MCF 10A (cell line): Measurements from ENCODE around the gene SRP9. TPM values are rescaled to one million over a fixed set of nuclear protein-coding genes. Genes with fewer than 3 reads are reported as not detected.
A peak's percentile ranks its signal among the peaks of the same experiment; 100 is the strongest.

Experiments used
- BruUV-seq: library from RNA; stranded (reverse); fragments of 400-500 nt; replicated peaks from 2 replicates; lab custom pipeline; 2021; lab: Mats Ljungman, UMichigan
- CTCF ChIA-PET: fragments of 300-600 bp; sonication (Branson Sonifier 250); formaldehyde crosslinking; extraction: SDS; loops from one replicate; lab custom pipeline; 2021; ENCODE audit warnings: antibody characterized with exemption, inconsistent platforms; lab: Yijun Ruan, JAX
- POLR2A ChIA-PET: fragments of 300-600, 350-650 bp; sonication (Branson Sonifier 250); formaldehyde crosslinking; extraction: SDS; loops from one replicate; lab custom pipeline; 2020; ENCODE audit warnings: antibody characterized with exemption, inconsistent platforms; lab: Yijun Ruan, JAX
- DNase-seq: peaks from one replicate; pipeline ENCODE4 v3.0.0-alpha.2; 2018; ENCODE audit not compliant: unreplicated experiment
- H3K27ac Mint-ChIP-seq: one replicate; pipeline ENCODE4 v1.8.0; 2022; ENCODE audit warnings: mild to moderate bottlenecking, low read depth, mixed read lengths; ENCODE audit not compliant: unreplicated experiment
- H3K27me3 Mint-ChIP-seq: one replicate; pipeline ENCODE4 v1.8.0; 2022; ENCODE audit warnings: mixed read lengths; ENCODE audit not compliant: insufficient read depth, unreplicated experiment
- H3K36me3 Mint-ChIP-seq: one replicate; pipeline ENCODE4 v1.8.0; 2022; ENCODE audit warnings: mild to moderate bottlenecking, moderate library complexity, mixed read lengths; ENCODE audit not compliant: insufficient read depth, unreplicated experiment
- H3K4me1 Mint-ChIP-seq: one replicate; pipeline ENCODE4 v1.8.0; 2022; ENCODE audit warnings: mixed read lengths; ENCODE audit not compliant: insufficient read depth, unreplicated experiment
- H3K4me3 Mint-ChIP-seq: one replicate; pipeline ENCODE4 v1.8.0; 2022; ENCODE audit warnings: mild to moderate bottlenecking, moderate library complexity, mixed read lengths; ENCODE audit not compliant: unreplicated experiment
- H3K9me3 Mint-ChIP-seq: one replicate; pipeline ENCODE4 v1.8.0; 2022; ENCODE audit warnings: mixed read lengths; ENCODE audit not compliant: unreplicated experiment
- intact Hi-C: fragments of 100-400 bp; cut with micrococcal nuclease; formaldehyde crosslinking; loops from 2 replicates; pipeline ENCODE4 v1.14.1; 2022
- total RNA-seq: library from RNA; stranded (reverse); gene quantifications from 2 replicates; pipeline ENCODE4 v1.2.3, GENCODE V29; 2022
- TF ChIP-seq, protein P1 (sequence below): fragments of 200-600 bp; IDR thresholded peaks from one replicate; pipeline ENCODE4 v1.8.0; 2022; ENCODE audit warnings: antibody characterized with exemption, mild to moderate bottlenecking; ENCODE audit not compliant: unreplicated experiment

The SRP9 gene
- total RNA-seq, 1 experiment from 2014 or later, result 417 TPM

DNA sequence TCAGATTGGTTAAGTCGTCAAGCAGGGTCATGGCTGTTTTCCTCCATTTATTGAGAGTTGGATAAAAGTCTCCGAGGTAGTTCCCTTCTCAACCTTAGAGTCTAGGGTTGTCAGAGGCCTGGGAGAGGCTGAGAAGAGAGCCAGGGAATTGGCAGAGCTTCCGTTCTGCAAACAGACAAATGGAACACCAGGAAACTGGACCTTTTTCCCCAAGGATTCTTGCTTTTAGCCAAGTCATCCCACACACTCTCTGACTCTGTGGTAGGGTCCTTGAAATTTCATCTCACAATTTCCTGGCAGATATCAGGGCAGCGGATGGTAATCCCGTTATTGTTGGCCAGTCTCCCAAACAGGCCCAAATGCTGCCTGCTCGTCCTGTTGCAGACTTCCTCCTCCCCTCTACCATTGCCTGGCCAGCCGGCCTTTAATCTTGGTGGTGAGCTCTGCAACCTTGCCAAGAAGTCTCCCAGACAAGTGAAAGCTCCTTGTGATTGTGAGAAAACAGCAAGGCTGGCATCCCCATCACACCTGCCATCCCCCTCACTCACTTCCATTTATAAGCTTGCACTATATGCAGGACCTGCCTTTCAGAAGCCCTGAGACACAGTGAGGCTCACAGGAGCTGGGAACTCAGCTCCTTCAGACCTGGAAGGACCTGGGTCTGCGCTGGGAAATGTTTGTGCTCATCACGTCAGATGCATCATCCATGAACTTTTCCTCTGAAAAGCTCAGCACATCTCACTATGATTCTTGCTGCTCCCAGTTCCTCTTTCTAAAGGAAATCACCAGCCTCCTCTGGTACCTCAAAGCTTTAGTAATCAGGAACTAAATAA lies 13.7 kb upstream of the SRP9 start:
- H3K4me3 Mint-ChIP-seq, result no peak overlapping the region

DNA sequence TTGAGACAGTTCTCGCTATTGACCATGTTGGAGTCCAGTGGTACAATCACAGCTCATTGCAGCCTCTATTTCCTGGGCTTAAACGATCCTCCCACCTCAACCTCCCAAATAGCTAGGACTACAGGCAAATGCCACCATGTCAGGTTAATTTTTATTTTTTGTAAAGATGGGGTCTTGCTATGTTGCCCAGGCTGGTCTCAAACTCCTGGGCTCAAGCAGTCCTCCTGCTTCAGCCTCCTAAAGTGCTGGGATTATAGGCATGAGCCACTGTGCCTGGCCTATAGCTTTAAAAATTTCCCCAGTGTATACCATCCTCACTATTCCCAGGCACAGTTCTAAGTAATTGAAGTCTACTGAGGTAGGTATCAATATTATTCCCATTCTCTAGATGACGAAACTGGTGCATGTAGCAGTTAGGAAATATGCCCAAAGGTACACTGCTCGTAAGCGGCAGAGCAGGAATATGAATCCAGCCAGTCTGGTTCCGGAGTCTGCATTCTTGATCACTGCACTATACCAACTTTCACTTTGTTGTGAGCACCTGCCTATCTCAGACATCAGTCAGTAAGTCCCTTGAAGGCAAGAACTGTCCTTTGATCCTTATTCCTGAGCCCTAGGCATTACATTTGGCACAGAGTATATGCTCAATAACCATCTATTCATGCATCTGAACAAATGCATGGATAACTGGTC lies 11.5 kb upstream of the SRP9 start:
- Mint-ChIP-seq H3K4me1 (peaks cover 38% of the 10 kb centered on the region), H3K27ac (peak overlapping the region; percentile 78), H3K27me3 (no peaks in the 10 kb centered on the region), H3K36me3 (no peaks in the 10 kb centered on the region), H3K9me3 (no peaks in the 10 kb centered on the region), H3K4me3 (no peak overlapping the region)
- CTCF ChIA-PET, result interaction anchor here (0.6 to 19.3 kb wide), 16 partner anchors 9 to 286 kb away, joined by 3 to 712 read pairs (median 6); partner anchors contain the start of genes SRP9 and TMEM63A
- no peak for DNase-seq
- intact Hi-C loops, result no loop called here
- no TSS peak for BruUV-seq
- POLR2A ChIA-PET, result interaction anchor here (1.0 to 14.5 kb wide), 11 partner anchors 12 to 305 kb away, joined by 3 to 230 read pairs (median 14); partner anchors contain the start of genes ENAH, SRP9 and TMEM63A
- TF ChIP-seq, protein P1, sequence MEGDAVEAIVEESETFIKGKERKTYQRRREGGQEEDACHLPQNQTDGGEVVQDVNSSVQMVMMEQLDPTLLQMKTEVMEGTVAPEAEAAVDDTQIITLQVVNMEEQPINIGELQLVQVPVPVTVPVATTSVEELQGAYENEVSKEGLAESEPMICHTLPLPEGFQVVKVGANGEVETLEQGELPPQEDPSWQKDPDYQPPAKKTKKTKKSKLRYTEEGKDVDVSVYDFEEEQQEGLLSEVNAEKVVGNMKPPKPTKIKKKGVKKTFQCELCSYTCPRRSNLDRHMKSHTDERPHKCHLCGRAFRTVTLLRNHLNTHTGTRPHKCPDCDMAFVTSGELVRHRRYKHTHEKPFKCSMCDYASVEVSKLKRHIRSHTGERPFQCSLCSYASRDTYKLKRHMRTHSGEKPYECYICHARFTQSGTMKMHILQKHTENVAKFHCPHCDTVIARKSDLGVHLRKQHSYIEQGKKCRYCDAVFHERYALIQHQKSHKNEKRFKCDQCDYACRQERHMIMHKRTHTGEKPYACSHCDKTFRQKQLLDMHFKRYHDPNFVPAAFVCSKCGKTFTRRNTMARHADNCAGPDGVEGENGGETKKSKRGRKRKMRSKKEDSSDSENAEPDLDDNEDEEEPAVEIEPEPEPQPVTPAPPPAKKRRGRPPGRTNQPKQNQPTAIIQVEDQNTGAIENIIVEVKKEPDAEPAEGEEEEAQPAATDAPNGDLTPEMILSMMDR, result no peak

More for the DNA sequence above, 13.7 kb upstream of the SRP9 start:
- DNase-seq, result peak; percentile 92
- peaks cover 38% of the 10 kb centered on the region for H3K4me1 Mint-ChIP-seq
- peak overlapping the region; percentile 20 for H3K27ac Mint-ChIP-seq
- no peaks in the 10 kb centered on the region for H3K9me3 Mint-ChIP-seq
- H3K27me3 Mint-ChIP-seq, result no peaks in the 10 kb centered on the region
- no TSS peak for BruUV-seq
- H3K36me3 Mint-ChIP-seq, result no peaks in the 10 kb centered on the region
- TF ChIP-seq, protein P1, result no peak
- intact Hi-C loops, result no loop called here
- ChIA-PET POLR2A (interaction anchor here (0.6 to 14.5 kb wide), 16 partner anchors 9 to 718 kb away, joined by 3 to 230 read pairs (median 5); partner anchors contain the start of genes ENAH and SRP9), CTCF (interaction anchor here (0.6 to 19.3 kb wide), 13 partner anchors 9 to 283 kb away, joined by 3 to 712 read pairs (median 7); partner anchors contain the start of gene SRP9)

DNA sequence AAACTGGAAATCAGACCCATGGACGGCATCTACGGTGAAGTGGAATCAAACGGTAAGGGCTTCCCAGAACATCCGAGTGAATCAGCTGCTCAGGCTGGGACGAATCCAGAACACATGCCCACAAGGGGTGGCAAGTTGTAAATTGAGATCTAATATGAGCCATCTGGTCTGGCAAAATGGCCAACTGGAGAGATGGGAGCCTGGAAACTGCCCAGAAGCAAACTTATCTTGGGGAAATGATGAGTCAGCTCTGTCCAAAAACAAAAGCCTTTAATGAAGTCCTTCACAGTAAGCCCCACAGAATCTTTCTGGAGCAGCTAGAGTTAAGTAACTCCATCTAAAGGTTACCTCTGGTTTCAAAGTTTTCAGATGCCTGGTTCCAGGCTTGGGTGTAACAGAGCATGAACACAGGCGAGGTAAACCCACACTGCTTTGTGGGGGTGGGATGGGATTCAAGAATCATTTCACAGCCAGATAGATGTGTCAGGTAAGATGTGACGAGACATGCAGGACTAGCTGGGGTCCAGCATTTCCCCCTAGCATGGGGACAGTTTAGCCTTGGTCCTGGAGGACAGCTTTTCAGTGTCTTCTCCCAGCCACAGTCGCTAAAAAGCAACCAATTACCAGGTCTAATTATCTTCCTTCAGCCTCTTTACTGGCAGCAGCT lies 10.5 kb upstream of the SRP9 start:
- peak overlapping the region; percentile 78 for H3K27ac Mint-ChIP-seq
- intact Hi-C loops, result no loop called here
- ChIA-PET POLR2A (interaction anchor here (0.5 to 14.5 kb wide), 25 partner anchors 9 to 1437 kb away, joined by 3 to 230 read pairs (median 5); partner anchors contain the start of genes ENAH, NVL, SRP9 and TMEM63A), CTCF (interaction anchor here (0.6 to 19.3 kb wide), 26 partner anchors 10 to 287 kb away, joined by 3 to 712 read pairs (median 5); partner anchors contain the start of gene SRP9)
- no TSS peak for BruUV-seq
- TF ChIP-seq, protein P1, result no peak
- H3K9me3 Mint-ChIP-seq, result no peaks in the 10 kb centered on the region
- H3K4me3 Mint-ChIP-seq, result peak overlapping the region; percentile 40
- H3K36me3 Mint-ChIP-seq, result no peaks in the 10 kb centered on the region
- H3K27me3 Mint-ChIP-seq, result no peaks in the 10 kb centered on the region
- peak; percentile 99 for DNase-seq
- peaks cover 38% of the 10 kb centered on the region for H3K4me1 Mint-ChIP-seq
